Suprapubic skin (tissue), 4 donors: Measurements from ENCODE around the gene CASK. TPM values are rescaled to one million over a fixed set of nuclear protein-coding genes. Genes with fewer than 3 reads are reported as not detected.

Source experiments
- DNase-seq, 2 donors: peaks; one replicate each; pipeline ENCODE4 v3.0.0-alpha.2; 2019; ENCODE audit warnings: low spot score in 2 of 2
- H3K27ac ChIP-seq: fragments of 200-600 bp; sonication (generic); one replicate; pipeline ENCODE4 v1.5.1; 2019
- H3K27me3 ChIP-seq: fragments of 200-600 bp; sonication (generic); one replicate; pipeline ENCODE4 v1.5.1; 2019
- H3K36me3 ChIP-seq: fragments of 200-600 bp; sonication (generic); one replicate; pipeline ENCODE4 v1.5.1; 2019
- H3K4me1 ChIP-seq: fragments of 200-600 bp; sonication (generic); one replicate; pipeline ENCODE4 v1.5.1; 2019
- H3K4me3 ChIP-seq: fragments of 200-600 bp; sonication (generic); one replicate; pipeline ENCODE4 v1.5.1; 2019; ENCODE audit warnings: mild to moderate bottlenecking
- H3K9me3 ChIP-seq: fragments of 200-600 bp; sonication (generic); one replicate; pipeline ENCODE4 v1.5.1; 2019
- CTCF ChIP-seq, 2 donors: fragments of 200-600 bp in 1 of 2; fragments of 450-650 bp in 1 of 2; sonication (generic) in 1 of 2; IDR thresholded peaks; one replicate each; pipeline ENCODE4 v1.5.1; 2016 to 2019; ENCODE audit warnings: antibody characterized with exemption in 2 of 2, mild to moderate bottlenecking in 1 of 2, moderate library complexity in 1 of 2
- EP300 ChIP-seq: sonication (generic); formaldehyde crosslinking; IDR thresholded peaks from one replicate; pipeline ENCODE4 v1.6.1; 2017; ENCODE audit warnings: antibody characterized with exemption
- POLR2A ChIP-seq, 2 donors: fragments of 450-650 bp; IDR thresholded peaks; one replicate each; pipeline ENCODE4 v1.6.1; 2017; ENCODE audit warnings: antibody characterized with exemption in 2 of 2, mild to moderate bottlenecking in 2 of 2, moderate library complexity in 2 of 2
- POLR2AphosphoS5 ChIP-seq, 3 donors: sonication (generic); formaldehyde crosslinking; IDR thresholded peaks; one replicate each; pipeline ENCODE4 v1.6.1; 2017; ENCODE audit warnings: antibody characterized with exemption in 3 of 3
- WGBS: methylation state at CpG from one replicate; pipeline ENCODE4 v1.1.5; 2018; 5-methylcytosine and 5-hydroxymethylcytosine counted together
- total RNA-seq, 4 donors: library from RNA; depleted of rRNA; stranded (reverse); fragments of >200 nt; gene quantifications; one replicate each; pipeline ENCODE4 v1.1.0, GENCODE V29; 2016

The CASK gene
- total RNA-seq, 4 donors from 2014 or later = 19.4 to 28.6 (median 25.3) TPM

GRCh38 chrX:41667631-41668030, 255.7 kb downstream of the CASK start:
- TF ChIP-seq CTCF (IDR thresholded peaks at IDR 0.05) = no peak
- no peak for TF ChIP-seq EP300
- TF ChIP-seq POLR2AphosphoS5 (IDR thresholded peaks at IDR 0.05) = no peak
- no peak for TF ChIP-seq POLR2A (IDR thresholded peaks at IDR 0.05)
- Histone ChIP-seq H3K36me3 (no peaks in the 10 kb centered on the region), H3K27ac (no peak overlapping the region), H3K4me3 (no peak overlapping the region), H3K9me3 (no peaks in the 10 kb centered on the region), H3K4me1 (no peaks in the 10 kb centered on the region), H3K27me3 (no peaks in the 10 kb centered on the region)
- no peak for DNase-seq
- 93% methylated on average over 3 of the region's 3 CpGs for WGBS

- no peaks in the 10 kb centered on the region for H3K36me3 ChIP-seq
- H3K4me1 ChIP-seq = no peaks in the 10 kb centered on the region
- no peaks in the 10 kb centered on the region for H3K9me3 ChIP-seq
- TF ChIP-seq CTCF (IDR thresholded peaks at IDR 0.05) (no peak), POLR2AphosphoS5 (IDR thresholded peaks at IDR 0.05) (no peak), POLR2A (IDR thresholded peaks at IDR 0.05) (no peak), EP300 (no peak)
- no peaks in the 10 kb centered on the region for H3K27me3 ChIP-seq
- WGBS = 31% methylated on average over 1 of the region's 1 CpG
- no peak overlapping the region for H3K27ac ChIP-seq
- DNase-seq = no peak
- H3K4me3 ChIP-seq = no peak overlapping the region
These were observed 257.1 kb downstream of the CASK start for GRCh38 chrX:41666251-41666650.

GRCh38 chrX:41665686-41666085, 257.7 kb downstream of the CASK start:
- TF ChIP-seq POLR2A (IDR thresholded peaks at IDR 0.05) (no peak), CTCF (IDR thresholded peaks at IDR 0.05) (no peak), EP300 (no peak)
- H3K27me3 ChIP-seq = no peaks in the 10 kb centered on the region
- WGBS = 62% methylated on average over 2 of the region's 2 CpGs
- no peaks in the 10 kb centered on the region for H3K36me3 ChIP-seq
- no peaks in the 10 kb centered on the region for H3K9me3 ChIP-seq
- H3K27ac ChIP-seq = no peak overlapping the region
- no peaks in the 10 kb centered on the region for H3K4me1 ChIP-seq
- H3K4me3 ChIP-seq = no peak overlapping the region
- no peak for DNase-seq

- no peak for DNase-seq
- Histone ChIP-seq H3K4me1 (no peaks in the 10 kb centered on the region), H3K9me3 (no peaks in the 10 kb centered on the region), H3K36me3 (no peaks in the 10 kb centered on the region), H3K27ac (no peak overlapping the region), H3K4me3 (no peak overlapping the region), H3K27me3 (no peaks in the 10 kb centered on the region)
- TF ChIP-seq CTCF (IDR thresholded peaks at IDR 0.05) = no peak
- TF ChIP-seq EP300 = no peak
- TF ChIP-seq POLR2AphosphoS5 (IDR thresholded peaks at IDR 0.05) = no peak
- TF ChIP-seq POLR2A (IDR thresholded peaks at IDR 0.05) = no peak
These were observed 258.4 kb downstream of the CASK start for GRCh38 chrX:41664908-41665307.

- no peaks in the 10 kb centered on the region for H3K4me1 ChIP-seq
- 81% methylated on average over 2 of the region's 2 CpGs for WGBS
- no peak overlapping the region for H3K27ac ChIP-seq
- peaks cover 3% of the 10 kb centered on the region for H3K36me3 ChIP-seq
- TF ChIP-seq EP300 (no peak), CTCF (IDR thresholded peaks at IDR 0.05) (no peak), POLR2A (IDR thresholded peaks at IDR 0.05) (no peak), POLR2AphosphoS5 (IDR thresholded peaks at IDR 0.05) (no peak)
- no peak for DNase-seq
- H3K27me3 ChIP-seq = no peaks in the 10 kb centered on the region
- no peaks in the 10 kb centered on the region for H3K9me3 ChIP-seq
- H3K4me3 ChIP-seq = no peak overlapping the region
These were observed 258.9 kb downstream of the CASK start for GRCh38 chrX:41664375-41664901.
